ENCODE results near the gene LAMP5.

The LAMP5 gene

GRCh38 chr20:9571783-9572182 lies 57.4 kb downstream of the LAMP5 start:
- H4K20me1 ChIP-seq (ENCODE audit: insufficient read depth, low read length, poor library complexity, severe bottlenecking) = no peaks in the 10 kb centered on the region
- TF ChIP-seq EZH2phosphoT487 (IDR thresholded peaks at IDR 0.05; ENCODE audit: borderline replicate concordance) = no peak
- TF ChIP-seq CTCF (conservative IDR thresholded peaks at IDR 0.05; ENCODE audit: low read length) = no peak
- H3F3A ChIP-seq (ENCODE audit: low read depth) = no peaks in the 10 kb centered on the region
- H2AFZ ChIP-seq (ENCODE audit: low read length) = no peak overlapping the region
- peaks cover 15% of the 10 kb centered on the region for H3K4me1 ChIP-seq (ENCODE audit: insufficient read depth, low read length, poor library complexity, severe bottlenecking)
- H3K9me2 ChIP-seq (replicated peaks; ENCODE audit: low read depth, low read length) = no peaks in the 10 kb centered on the region
- no peak overlapping the region for H3K4me3 ChIP-seq (ENCODE audit: low read length, poor library complexity, severe bottlenecking)
- H3K9me3 ChIP-seq (ENCODE audit: insufficient read depth, low read depth, low read length) = no peaks in the 10 kb centered on the region
- H3K27me3 ChIP-seq (ENCODE audit: insufficient read depth, low read length, poor library complexity, severe bottlenecking) = no peaks in the 10 kb centered on the region
- no peaks in the 10 kb centered on the region for H3K36me3 ChIP-seq (ENCODE audit: insufficient read depth, low read length)
- no peak overlapping the region for H3K4me2 ChIP-seq (ENCODE audit: low read depth, low read length, poor library complexity, severe bottlenecking)
- H3K79me2 ChIP-seq (ENCODE audit: insufficient read depth, low read length) = no peaks in the 10 kb centered on the region
- H3K9ac ChIP-seq (ENCODE audit: low read depth, low read length, poor library complexity, severe bottlenecking) = no peak overlapping the region

- Histone ChIP-seq H3K9me3 (ENCODE audit: insufficient read depth, low read depth, low read length) (no peaks in the 10 kb centered on the region), H3K79me2 (ENCODE audit: insufficient read depth, low read length) (no peaks in the 10 kb centered on the region), H3K9me2 (replicated peaks; ENCODE audit: low read depth, low read length) (no peaks in the 10 kb centered on the region), H3K27me3 (ENCODE audit: insufficient read depth, low read length, poor library complexity, severe bottlenecking) (no peaks in the 10 kb centered on the region), H3F3A (ENCODE audit: low read depth) (no peaks in the 10 kb centered on the region), H4K20me1 (ENCODE audit: insufficient read depth, low read length, poor library complexity, severe bottlenecking) (no peaks in the 10 kb centered on the region), H3K4me1 (ENCODE audit: insufficient read depth, low read length, poor library complexity, severe bottlenecking) (peaks cover 24% of the 10 kb centered on the region), H3K4me2 (ENCODE audit: low read depth, low read length, poor library complexity, severe bottlenecking) (no peak overlapping the region), H3K4me3 (ENCODE audit: low read length, poor library complexity, severe bottlenecking) (no peak overlapping the region), H2AFZ (ENCODE audit: low read length) (no peak overlapping the region), H3K9ac (ENCODE audit: low read depth, low read length, poor library complexity, severe bottlenecking) (no peak overlapping the region), H3K36me3 (ENCODE audit: insufficient read depth, low read length) (no peaks in the 10 kb centered on the region)
- no peak for TF ChIP-seq CTCF (conservative IDR thresholded peaks at IDR 0.05; ENCODE audit: low read length)
- no peak for TF ChIP-seq EZH2phosphoT487 (IDR thresholded peaks at IDR 0.05; ENCODE audit: borderline replicate concordance)
These were observed 58.3 kb downstream of the LAMP5 start for GRCh38 chr20:9572670-9573069.

- Histone ChIP-seq H3K4me2 (ENCODE audit: low read depth, low read length, poor library complexity, severe bottlenecking) (no peak overlapping the region), H3F3A (ENCODE audit: low read depth) (no peaks in the 10 kb centered on the region; the same call in 1 of the 2 replicates), H3K9ac (ENCODE audit: low read depth, low read length, poor library complexity, severe bottlenecking) (no peak overlapping the region), H2AFZ (ENCODE audit: low read length) (no peak overlapping the region), H3K4me1 (ENCODE audit: insufficient read depth, low read length, poor library complexity, severe bottlenecking) (peaks cover 33% of the 10 kb centered on the region), H3K27me3 (ENCODE audit: insufficient read depth, low read length, poor library complexity, severe bottlenecking) (no peaks in the 10 kb centered on the region), H3K79me2 (ENCODE audit: insufficient read depth, low read length) (no peaks in the 10 kb centered on the region), H3K9me2 (replicated peaks; ENCODE audit: low read depth, low read length) (no peaks in the 10 kb centered on the region), H3K9me3 (ENCODE audit: insufficient read depth, low read depth, low read length) (no peaks in the 10 kb centered on the region), H3K36me3 (ENCODE audit: insufficient read depth, low read length) (no peaks in the 10 kb centered on the region), H3K4me3 (ENCODE audit: low read length, poor library complexity, severe bottlenecking) (no peak overlapping the region), H4K20me1 (ENCODE audit: insufficient read depth, low read length, poor library complexity, severe bottlenecking) (no peaks in the 10 kb centered on the region)
- no peak for TF ChIP-seq CTCF (conservative IDR thresholded peaks at IDR 0.05; ENCODE audit: low read length)
- TF ChIP-seq EZH2phosphoT487 (IDR thresholded peaks at IDR 0.05; ENCODE audit: borderline replicate concordance) = no peak
These were observed 59.2 kb downstream of the LAMP5 start for GRCh38 chr20:9573335-9574151.
